ENCODE data around the gene BCORL1. TPM values are rescaled to one million over a fixed set of nuclear protein-coding genes. Genes with fewer than 3 reads are reported as not detected.

BCORL1 gene
- polyA plus RNA-seq, 1 donor from 2014 or later = 1.0 TPM

GRCh38 chrX:130106071-130106470 lies 123.6 kb downstream of the BCORL1 start:
- H3K9me2 ChIP-seq (ENCODE audit: insufficient read depth, low read length) = no peaks in the 10 kb centered on the region
- no peaks in the 10 kb centered on the region for H3F3A ChIP-seq (ENCODE audit: insufficient read depth, low read length, poor library complexity, severe bottlenecking)
- H2AFZ ChIP-seq (ENCODE audit: low read depth, low read length) = no peak overlapping the region
- no peaks in the 10 kb centered on the region for H4K20me1 ChIP-seq (ENCODE audit: insufficient read depth)
- peaks cover 22% of the 10 kb centered on the region for H3K27me3 ChIP-seq (ENCODE audit: insufficient read depth, low read depth, low read length)
- TF ChIP-seq REST (IDR thresholded peaks at IDR 0.05; ENCODE audit: borderline replicate concordance) (no peak), MXI1 (conservative IDR thresholded peaks at IDR 0.05; ENCODE audit: poor library complexity, severe bottlenecking) (no peak), EP300 (conservative IDR thresholded peaks at IDR 0.05; ENCODE audit: poor library complexity, severe bottlenecking) (no peak), POLR2AphosphoS5 (IDR thresholded peaks at IDR 0.05) (no peak), RAD21 (conservative IDR thresholded peaks at IDR 0.05) (no peak), TAF1 (IDR thresholded peaks at IDR 0.05; ENCODE audit: low read depth) (no peak), SMC3 (conservative IDR thresholded peaks at IDR 0.05; ENCODE audit: poor library complexity) (no peak), EZH2 (IDR thresholded peaks at IDR 0.05; ENCODE audit: borderline replicate concordance, insufficient read depth, low read length, poor library complexity, severe bottlenecking) (no peak)
- TF ChIP-seq, protein P1, sequence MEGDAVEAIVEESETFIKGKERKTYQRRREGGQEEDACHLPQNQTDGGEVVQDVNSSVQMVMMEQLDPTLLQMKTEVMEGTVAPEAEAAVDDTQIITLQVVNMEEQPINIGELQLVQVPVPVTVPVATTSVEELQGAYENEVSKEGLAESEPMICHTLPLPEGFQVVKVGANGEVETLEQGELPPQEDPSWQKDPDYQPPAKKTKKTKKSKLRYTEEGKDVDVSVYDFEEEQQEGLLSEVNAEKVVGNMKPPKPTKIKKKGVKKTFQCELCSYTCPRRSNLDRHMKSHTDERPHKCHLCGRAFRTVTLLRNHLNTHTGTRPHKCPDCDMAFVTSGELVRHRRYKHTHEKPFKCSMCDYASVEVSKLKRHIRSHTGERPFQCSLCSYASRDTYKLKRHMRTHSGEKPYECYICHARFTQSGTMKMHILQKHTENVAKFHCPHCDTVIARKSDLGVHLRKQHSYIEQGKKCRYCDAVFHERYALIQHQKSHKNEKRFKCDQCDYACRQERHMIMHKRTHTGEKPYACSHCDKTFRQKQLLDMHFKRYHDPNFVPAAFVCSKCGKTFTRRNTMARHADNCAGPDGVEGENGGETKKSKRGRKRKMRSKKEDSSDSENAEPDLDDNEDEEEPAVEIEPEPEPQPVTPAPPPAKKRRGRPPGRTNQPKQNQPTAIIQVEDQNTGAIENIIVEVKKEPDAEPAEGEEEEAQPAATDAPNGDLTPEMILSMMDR (IDR thresholded peaks at IDR 0.05; ENCODE audit: poor library complexity, severe bottlenecking) = no peak
- no peak overlapping the region for H3K9ac ChIP-seq (ENCODE audit: low read length)
- no peaks in the 10 kb centered on the region for H3K9me3 ChIP-seq (ENCODE audit: low read length)
- no peaks in the 10 kb centered on the region for H3K36me3 ChIP-seq (ENCODE audit: insufficient read depth, low read length)
- H3K4me3 ChIP-seq (ENCODE audit: low read length) = no peak overlapping the region
- H3K79me2 ChIP-seq (replicated peaks; ENCODE audit: insufficient read depth, low read length) = no peaks in the 10 kb centered on the region
- no peak overlapping the region for H3K27ac ChIP-seq (ENCODE audit: low read length)
- no peak overlapping the region for H3K4me2 ChIP-seq (ENCODE audit: low read length)

Other genes with a start within 250 kb of the BCORL1 start
- gene XPNPEP2, start 243.7 kb upstream of the BCORL1 start, polyA plus RNA-seq = not detected in 2 replicates
- gene SASH3, start 202.7 kb upstream of the BCORL1 start, polyA plus RNA-seq = not detected in 2 replicates
- gene ZDHHC9, start 138.7 kb upstream of the BCORL1 start, polyA plus RNA-seq = 24.9 and 30.4 TPM in 2 replicates
- gene UTP14A, start 76.5 kb upstream of the BCORL1 start, polyA plus RNA-seq = 9.3 and 10.5 TPM in 2 replicates
- gene ELF4, start 127.9 kb downstream of the BCORL1 start, polyA plus RNA-seq = not detected in 2 replicates
- 24.3 and 33.8 TPM in 2 replicates for gene AIFM1, start 183.2 kb downstream of the BCORL1 start, polyA plus RNA-seq
- 74.7 and 95.4 TPM in 2 replicates for gene RAB33A, start 189.3 kb downstream of the BCORL1 start, polyA plus RNA-seq

Data from neural cell (in vitro differentiated cells).